Measurements from ENCODE around the gene TRIP10.
A peak's percentile ranks its signal among the peaks of the same experiment; 100 is the strongest.
"Not testable (repeated sequence)": the region's sequence is repeated elsewhere in the genome, so short reads cannot be mapped to it uniquely, and the experiment has no call there.

TRIP10 gene, protein sequence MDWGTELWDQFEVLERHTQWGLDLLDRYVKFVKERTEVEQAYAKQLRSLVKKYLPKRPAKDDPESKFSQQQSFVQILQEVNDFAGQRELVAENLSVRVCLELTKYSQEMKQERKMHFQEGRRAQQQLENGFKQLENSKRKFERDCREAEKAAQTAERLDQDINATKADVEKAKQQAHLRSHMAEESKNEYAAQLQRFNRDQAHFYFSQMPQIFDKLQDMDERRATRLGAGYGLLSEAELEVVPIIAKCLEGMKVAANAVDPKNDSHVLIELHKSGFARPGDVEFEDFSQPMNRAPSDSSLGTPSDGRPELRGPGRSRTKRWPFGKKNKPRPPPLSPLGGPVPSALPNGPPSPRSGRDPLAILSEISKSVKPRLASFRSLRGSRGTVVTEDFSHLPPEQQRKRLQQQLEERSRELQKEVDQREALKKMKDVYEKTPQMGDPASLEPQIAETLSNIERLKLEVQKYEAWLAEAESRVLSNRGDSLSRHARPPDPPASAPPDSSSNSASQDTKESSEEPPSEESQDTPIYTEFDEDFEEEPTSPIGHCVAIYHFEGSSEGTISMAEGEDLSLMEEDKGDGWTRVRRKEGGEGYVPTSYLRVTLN

DNA sequence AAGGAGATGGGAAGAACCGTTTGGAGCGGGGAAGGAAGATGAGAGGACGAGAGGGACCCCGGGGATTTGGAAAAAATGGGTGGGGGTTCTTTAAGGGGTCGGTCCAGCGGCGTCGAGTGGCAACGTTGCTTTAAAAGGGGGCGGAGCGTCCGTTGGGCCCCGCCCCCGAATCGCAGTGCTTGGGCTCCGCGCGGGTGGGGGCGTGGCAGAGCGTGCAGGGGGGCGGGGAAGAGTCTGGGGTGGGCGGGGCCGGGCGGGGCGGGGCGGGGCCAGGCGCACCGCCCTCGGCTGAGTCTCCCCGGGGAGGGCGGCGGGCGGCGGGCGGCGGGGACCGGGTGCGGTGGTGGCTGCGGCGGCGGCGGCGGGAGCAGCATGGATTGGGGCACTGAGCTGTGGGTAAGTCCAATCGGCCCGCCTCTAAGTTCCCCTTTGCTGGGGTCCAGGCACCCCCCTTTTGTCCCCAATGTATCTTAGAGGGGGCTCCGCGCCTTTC is at the start of gene TRIP10:
TRIP10 (plus strand) TSS at position 291 of the 493 bp plus-strand sequence; CDS start at position 373, 82 bp downstream.
- DNase-seq: peak; percentile 68 to 92

DNA sequence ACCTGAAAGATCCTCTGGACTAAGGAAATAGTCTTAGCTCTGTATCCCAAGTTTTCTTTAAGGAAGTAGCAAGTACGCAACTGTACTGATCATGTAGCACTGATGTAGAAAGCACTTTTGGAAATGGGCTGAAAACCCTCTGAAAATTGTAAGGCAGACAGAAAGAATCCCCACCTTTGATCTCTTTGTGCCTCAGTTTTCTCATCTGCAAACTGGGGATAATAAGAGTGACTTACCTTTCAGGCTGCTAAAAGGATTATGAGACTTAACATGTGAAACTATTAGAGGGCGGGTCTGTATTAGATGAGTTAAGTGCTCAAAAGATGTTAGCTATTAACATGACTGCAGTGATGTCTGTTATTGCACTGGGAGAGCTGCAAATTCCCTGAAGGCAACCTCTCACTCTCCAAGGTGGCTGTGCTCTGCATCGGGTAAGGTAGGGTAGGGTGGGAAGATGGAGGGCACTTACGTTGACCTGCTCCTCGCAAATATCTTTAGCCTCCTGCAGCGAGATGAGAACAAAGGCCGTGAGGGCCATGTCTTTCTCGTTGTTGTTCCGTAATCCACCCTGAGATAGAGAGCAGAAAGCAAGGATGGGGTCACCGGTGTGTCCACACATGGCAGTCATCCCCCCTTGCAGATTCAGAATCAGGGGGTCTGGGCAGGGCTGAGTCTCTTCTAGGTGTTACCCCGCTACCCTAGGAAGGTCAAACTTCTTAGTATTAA is 49.2 kb upstream of the TRIP10 start:
- no peak for DNase-seq

DNA sequence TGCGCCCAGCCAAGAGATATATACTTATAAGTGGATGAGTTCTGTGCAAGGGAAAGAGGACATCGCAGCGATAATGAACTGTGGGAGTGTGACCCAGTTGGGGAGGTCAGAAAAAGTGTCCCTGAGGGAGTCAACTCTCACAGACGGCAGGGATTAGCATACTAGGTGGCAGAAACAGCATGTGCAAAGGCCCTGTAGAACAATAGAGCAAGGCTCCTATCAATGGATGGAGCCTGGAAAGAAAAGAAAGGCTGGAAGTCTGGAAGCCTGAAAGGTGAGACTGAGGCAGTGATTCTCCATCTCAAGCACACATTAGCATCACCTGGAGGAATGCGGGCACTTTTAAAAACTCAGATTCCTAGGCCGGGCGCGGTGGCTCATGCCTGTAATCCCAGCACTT is 48.1 kb upstream of the TRIP10 start:
- DNase-seq: no peak

DNA sequence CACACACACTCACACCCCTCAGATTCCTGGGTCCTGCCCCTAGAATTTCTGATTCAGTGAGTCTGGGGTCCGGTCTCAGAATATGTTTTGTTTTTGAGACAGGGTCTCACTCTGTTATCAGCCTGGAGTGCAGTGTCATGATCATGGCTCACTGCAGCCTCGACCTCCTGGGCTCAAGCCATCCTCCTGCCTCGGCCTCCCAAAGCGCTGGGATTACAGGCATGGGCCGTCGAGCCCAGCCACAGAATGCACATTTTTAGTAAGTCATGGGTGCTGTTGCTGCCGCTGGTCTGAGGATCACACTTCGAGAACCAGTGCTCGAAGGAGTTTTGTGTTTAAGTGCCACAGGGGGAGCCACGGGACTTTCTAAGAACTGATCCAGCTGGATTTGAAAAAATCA is 47.5 kb upstream of the TRIP10 start:
- no peak for DNase-seq

DNA sequence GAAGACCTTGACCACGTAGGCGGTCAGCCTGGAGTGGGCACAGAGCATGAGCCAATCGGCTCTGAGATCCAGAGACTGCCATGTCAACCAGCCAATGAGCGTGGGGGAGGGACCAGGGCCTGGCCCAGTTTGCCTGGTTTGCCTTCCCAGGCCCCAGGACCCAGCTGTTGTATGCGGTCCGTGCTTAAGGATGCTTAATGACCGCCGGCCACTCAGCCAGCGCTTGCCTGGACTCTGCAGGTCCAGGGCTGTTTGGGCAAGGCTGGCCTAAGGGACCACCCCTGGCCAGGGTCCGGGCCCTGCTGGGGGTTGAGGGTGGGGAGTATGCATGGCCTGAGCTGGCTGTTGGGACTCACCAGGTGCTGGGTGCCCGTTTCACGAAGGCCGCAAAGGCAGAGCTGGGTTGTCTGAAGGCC is 46.4 kb upstream of the TRIP10 start:
- DNase-seq: no peak

DNA sequence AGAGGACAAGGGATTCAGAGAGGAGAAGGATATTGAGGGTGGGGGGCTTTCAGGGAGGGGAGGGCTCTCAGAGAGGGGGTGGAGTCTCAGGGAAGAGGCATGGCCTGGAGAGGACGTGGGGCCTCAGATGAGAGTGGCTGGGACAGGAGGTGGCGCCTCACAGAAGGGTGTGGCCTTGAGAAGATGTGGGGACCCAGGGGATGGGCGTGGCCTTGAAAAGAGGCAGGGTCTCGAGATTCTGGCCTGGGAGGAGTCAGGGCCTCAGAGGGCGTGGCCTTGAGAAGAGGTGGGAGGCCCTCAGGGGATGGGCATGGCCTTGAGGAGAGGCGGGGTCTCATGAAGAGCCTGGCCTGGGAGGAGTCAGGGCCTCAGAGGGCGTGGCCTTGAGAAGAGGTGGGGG is 45.8 kb upstream of the TRIP10 start:
- no peak for DNase-seq

DNA sequence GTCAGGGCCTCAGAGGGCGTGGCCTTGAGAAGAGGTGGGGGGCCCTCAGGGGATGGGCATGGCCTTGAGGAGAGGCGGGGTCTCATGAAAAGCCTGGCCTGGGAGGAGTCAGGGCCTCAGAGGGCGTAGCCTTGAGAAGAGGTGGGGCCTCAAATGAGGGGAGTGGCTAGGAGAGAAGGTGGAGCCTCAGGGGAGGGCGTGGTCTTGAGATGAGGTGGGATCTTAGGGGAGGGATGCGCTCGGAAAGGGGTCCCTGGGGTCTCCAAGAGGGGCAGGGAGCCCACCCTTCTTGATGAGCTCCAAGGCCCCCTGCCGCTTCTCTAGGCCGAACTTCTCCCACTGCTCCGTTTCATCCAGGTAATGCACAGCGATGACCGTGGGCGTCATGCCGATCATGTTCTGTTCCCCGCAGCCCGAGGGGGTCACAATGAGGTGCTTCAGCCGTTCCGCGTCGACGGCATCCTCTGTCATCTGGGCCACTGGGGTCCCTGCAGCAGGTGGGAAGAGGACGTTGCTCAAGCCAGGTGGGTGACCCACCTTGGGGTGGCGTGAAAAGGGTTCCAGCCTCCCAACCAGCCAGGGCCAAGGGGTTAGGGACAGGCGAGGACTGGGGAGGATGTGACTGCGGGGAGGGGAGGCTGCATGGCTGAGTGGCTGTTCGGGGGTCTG is 45.2 kb upstream of the TRIP10 start:
- DNase-seq: no peak

DNA sequence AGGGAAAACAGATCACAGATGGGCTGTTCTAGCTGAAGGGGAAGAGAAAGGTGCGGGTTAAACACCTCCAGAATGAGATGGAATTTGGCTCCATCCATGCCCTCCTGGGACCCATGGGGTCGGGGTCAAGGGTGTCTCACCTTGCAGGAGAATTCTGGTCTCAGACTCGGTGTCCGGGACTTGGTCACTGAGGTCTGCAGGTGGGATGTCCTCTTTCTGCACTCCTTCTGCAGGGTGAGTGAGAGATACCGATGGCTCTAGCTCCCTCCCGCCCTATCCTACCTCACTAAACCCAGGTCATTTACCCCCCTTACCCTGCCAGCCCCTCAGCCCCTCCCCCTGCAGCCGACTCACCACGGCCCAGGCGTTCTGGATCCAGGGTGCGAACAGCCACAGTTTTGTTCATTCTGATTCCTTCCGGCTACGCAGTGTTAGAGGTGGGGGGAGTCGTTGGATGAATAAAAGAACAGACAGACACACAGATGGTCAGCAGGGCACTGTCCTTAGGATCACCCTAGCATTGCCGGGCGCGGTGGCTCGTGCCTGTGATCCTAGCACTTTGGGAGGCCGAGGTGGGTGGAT is 43.1 kb upstream of the TRIP10 start:
- no peak for DNase-seq

DNA sequence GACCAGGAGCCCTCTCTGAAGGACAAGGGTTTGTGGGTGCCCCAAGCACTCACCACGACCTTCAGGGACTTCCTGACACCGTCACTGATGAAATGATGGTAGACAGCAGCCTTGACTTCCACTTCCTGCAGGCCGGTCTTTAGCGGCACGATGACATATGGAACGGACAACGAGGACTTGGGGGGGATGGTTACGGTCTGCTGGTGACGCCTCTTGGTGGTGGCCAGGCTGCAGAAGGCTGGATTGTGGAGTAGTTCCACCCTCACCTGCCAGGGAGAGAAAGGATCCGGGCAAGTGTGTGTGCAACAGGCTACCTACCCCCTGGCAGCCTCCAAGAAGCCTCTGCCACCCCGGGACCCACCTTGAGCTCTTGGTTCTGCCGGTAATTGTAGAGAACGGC is 42.2 kb upstream of the TRIP10 start:
- DNase-seq: peak; percentile 16 to 36

DNA sequence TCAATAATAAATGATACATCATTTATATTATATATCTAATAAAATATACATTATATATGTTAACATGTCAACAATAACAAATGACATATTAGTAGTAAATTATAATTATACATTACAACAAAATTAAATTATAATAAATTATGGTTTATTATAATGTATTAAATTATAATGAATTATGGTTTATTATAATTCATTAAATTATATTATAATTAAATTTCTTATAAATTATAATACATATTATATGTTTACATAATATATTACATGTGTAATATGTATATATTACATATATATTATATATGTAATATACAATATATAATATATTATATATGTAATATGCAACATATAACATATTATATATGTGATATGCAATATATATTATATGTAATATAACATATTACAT is 39.5 kb upstream of the TRIP10 start:
- DNase-seq: no peak

DNA sequence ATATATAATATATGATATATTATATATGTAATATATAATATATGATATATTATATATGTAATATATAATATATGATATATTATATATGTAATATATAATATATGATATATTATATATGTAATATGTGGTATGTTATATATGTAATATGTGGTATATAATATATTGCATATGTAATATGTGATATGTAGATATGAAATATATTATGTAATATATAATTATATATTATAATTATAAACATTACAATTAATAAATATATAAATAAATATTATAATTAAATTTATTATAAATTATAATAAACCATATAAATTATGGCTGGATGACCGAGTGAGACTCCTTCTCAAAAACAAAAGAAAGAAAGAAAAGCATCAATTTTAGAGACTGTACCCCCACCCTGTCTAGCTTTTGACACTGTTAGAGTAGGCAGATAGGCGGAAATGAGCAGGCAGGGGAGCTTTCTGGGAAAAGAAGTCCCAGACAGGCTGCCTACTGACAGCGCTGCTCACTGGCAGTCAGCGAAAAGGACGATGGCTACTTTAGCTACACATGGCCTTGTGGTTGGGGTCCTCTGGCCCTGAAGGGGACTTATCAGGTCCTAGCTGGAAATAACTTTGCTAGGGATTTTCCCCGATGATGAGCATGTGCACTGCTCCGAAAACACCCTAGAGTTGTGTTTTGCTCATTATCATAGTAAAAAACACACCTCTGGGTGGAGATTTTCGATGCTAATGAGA is 38.7 kb upstream of the TRIP10 start:
- no peak for DNase-seq

DNA sequence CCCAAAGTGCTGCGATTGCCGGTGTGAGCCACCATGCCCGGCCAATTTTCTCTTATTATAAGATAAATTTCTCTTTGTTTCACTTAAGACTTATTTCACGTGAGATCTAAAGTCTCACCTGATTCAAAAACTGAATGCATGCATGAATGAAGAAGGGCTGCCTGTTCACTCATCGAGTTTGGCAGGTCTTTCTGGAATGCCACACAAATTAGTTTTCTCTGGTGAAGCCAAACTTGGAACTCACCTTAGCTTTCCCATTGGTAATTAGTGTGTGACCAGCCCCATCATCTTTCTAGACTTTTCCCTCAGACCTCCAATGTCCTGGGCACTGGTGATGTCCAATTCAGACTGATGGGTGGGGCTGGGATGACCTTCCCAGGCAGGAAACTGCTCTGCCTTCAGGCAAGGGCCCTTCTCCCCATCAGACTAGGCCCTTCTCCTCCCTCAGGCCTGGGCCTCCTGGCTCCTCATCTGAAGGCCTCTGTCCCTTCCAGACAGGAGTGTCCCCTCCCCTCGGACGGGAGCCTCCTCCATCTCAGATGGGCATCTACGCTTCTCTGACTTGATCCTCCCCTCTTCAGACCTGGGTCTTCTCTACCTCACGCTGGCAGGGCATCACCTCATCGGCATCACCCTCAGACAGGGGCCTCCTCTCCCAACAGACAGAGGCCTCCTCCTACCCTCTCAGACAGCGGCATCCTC is 33.4 kb upstream of the TRIP10 start:
- DNase-seq: no peak

DNA sequence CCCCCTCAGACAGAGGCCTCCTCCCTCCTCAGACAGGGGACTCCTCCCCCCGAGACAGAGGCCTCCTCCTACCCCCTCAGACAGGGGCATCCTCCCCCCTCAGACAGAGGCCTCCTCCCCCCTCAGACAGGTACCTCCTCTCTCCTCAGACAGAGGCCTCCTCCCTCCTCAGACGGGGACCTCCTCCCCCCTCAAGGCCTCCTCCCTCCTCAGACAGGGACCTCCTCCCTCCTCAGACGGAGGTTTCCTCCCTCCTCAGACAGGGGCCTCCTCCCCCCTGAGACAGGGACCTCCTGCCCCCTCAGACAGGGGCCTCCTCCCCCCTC is 32.9 kb upstream of the TRIP10 start:
- DNase-seq: no peak

DNA sequence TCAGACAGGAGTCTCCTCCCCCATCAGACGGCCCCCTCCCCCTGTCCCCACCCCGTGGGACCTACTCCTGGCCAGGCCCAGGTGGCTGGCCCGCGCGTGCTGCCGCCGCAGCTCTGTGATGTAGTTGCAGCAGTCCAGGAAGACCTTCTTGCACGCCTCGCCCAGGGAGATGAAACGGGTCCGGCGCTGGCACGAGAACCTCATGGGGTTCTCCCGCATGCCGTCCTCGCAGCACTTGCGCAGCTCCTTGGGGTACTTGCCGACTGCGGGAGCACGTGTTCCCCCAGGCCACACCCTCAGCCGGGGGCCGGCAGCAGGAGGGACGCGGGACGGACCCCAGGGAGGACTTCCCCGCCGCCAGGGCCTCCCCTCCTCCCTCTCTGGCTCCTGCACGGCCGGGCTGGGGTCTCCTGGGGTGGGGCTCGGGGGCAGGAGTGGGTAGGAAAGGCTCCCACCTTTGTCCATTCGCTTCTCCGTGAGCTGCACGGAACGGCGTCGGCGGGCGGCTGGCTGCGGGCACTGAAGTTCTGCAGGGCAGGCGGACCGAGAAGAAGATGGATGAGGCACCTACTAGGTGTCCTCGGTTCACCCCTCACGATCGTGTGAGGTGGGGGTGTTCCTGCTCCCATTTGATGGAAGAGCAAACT is 32.3 kb upstream of the TRIP10 start:
- DNase-seq: no peak

DNA sequence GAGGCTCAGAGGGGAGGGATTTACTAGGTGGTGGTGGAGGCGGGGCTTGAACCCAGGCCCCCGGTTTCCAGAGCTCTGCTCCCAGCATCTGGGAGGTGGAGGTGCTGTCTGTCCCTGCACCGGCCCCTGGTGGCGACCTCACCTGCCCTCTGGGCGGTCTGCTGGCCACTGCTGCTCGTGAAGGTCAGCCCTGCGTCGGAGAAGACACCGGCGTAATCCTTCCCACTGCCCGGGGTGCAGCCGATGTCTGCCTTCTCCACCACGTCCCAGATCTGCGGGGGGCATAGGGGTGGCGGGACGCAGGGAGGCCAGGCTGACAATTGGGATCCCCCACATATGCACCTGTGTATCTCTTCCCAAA is 31.8 kb upstream of the TRIP10 start:
- no peak for DNase-seq

DNA sequence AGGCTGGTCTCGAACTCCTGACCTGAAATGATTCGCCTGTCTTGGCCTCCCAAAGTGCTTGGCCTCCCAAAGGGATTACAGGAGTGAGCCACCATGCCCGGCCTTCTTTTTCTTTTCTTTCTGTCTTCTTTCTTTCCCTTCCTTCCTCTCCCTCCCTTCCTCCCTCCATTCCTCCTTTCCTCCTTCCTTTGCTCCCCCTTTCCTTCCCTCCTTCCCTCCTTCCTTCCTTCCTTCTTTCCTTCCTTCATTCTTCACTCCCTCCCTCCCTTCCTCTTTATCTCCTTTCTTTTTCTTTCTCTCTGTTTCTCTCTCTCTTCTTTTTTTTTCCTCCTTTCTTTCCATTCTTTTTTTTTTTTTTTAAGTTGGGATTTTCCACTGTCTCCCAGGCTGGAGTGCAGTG is 31.1 kb upstream of the TRIP10 start:
- no peak for DNase-seq

DNA sequence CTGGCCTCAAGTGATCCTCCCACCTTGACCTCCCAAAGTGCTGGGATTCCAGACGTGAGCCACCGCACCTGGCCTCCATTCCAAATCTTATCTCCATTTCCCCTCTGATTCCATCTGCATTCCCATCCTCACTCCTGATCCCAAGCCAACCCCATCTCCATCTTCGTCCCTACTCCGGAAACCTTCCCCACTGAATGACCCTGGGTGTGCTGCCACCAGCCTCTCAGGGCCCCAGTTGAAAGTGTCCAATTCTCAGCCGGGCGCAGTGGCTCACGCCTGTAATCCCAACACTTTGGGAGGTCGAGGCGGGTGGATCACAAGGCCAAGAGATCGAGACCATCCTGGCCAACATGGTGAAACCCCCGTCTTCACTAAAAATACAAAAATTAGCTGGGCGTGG is 30.6 kb upstream of the TRIP10 start:
- not testable (repeated sequence) for DNase-seq

DNA sequence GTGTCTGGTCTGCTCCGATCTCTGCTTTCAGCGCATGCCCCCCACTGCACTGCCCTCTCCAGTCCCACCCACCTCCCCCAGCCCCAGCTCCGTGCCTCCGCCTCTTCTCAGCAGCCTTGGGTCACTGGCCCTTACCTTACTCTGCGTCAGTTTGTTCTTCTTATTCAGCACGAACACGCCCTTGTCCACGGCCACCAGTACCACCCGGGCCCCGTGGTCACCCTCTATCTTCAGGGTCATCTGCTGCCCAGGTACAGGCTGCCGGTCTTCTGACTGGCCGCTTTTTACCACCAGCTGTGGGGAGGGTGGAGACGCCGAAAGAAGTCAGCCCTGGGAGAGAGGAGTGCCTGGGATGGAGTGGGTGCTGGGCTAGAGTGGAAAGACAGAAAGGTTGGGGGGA is 29.9 kb upstream of the TRIP10 start:
- DNase-seq: no peak

DNA sequence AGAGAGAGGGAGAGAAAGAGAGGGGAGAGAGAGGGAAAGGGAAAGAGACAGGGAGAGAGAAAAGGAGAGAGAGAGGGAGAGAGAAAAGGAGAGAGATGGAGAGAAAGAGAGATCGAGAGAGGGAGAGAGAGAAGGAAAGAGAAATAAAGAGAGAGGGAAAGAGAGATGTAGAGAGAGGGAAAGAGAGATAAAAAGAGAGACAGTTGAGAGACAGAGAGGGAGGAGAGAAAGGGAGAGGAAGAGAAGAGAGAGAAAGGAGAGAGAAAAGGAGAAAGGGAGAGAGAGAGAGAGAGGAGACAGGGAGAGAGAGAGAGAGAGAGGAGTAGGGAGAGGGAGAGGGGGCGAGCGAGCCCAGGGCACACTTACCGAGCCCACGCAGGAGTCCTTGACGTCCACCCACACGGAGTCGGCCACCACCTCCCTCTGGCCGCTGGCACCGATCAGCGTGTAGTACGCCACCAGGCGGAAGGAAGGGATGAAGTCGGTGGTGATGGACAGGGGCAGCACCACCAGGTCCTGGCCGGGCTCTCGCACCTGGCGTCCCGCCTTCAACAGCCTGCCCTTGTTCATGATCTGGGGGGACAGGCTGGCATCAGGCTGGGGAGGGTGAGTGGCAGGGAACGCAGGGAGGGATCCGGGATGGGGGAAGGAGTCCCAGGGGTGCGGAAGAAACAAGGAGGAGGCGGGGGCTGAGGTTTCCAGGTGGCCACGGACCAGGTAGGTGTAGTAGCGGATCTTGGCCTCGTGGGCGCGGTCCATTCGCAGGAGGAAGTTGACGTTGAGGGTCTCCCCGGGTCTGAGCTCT is 29.0 kb upstream of the TRIP10 start:
- no peak for DNase-seq

DNA sequence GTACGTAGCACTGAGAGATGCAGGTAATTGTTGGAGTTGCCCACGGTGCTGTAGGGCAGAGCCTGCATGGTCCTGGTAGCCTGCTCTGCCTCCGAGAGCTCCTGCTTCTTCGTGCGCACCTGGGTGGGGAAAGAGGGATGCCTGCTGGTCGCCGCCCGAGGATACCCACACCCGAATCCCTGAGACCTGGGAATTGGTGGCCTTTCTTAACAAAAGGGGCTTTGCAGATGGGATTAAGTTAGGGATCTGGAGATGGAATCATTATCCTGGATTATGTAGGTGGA is 28.5 kb upstream of the TRIP10 start:
- no peak for DNase-seq

DNA sequence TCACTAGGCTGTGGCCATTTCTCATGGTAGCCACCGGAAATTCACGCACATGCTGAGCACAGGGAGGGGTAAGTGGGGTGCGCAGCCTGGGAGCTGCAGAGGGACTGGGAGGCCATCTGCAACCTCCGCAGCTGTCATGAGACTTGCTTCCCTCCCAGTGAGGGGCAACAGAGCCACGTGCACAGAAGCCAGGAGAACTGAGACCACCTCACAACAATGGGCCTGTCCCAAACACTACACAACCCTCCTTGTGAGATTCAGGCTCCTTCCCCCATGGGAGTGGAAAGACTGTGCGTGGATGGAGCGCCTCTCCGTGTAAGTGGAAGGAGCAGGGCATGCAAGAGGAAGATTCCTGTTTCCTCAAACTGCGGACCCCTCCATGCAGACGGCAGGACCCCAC is 27.9 kb upstream of the TRIP10 start:
- DNase-seq: no peak

Measured in inflammatory macrophage treated with lipopolysaccharide for 1 hour (primary cell).